Measurements from ENCODE around the gene C19orf53.
A peak's percentile ranks its signal among the peaks of the same experiment; 100 is the strongest.
"Not testable (repeated sequence)": the region's sequence is repeated elsewhere in the genome, so short reads cannot be mapped to it uniquely, and the experiment has no call there.

Gene C19orf53

GRCh38 chr19:13764101-13764807 is 10.0 kb upstream of the C19orf53 start, which contains the start of gene MRI1:
TSS of gene MRI1 (plus strand) at chr19:13764522. CDS start at chr19:13764589, 67 bp downstream.
- peak; percentile 70 for DNase-seq

- DNase-seq: no peak
These were observed 9.3 kb upstream of the C19orf53 start for GRCh38 chr19:13764821-13765394.

- no peak for DNase-seq
These were observed 8.7 kb upstream of the C19orf53 start for GRCh38 chr19:13765395-13766094.

- DNase-seq: no peak
These were observed 8.2 kb upstream of the C19orf53 start for GRCh38 chr19:13766095-13766481.

GRCh38 chr19:13768510-13768909 is 5.7 kb upstream of the C19orf53 start:
- no peak for DNase-seq

- no peak for DNase-seq
These were observed 4.1 kb upstream of the C19orf53 start for GRCh38 chr19:13770013-13770635.

- no peak for DNase-seq
These were observed 4.1 kb downstream of the C19orf53 start for GRCh38 chr19:13778398-13778797.

GRCh38 chr19:13778847-13779246 is 4.6 kb downstream of the C19orf53 start:
- no peak for DNase-seq

GRCh38 chr19:13779794-13780193 is 5.5 kb downstream of the C19orf53 start:
- not testable (repeated sequence) for DNase-seq

GRCh38 chr19:13781547-13781946 is 7.3 kb downstream of the C19orf53 start:
- DNase-seq: no peak

- DNase-seq: no peak
These were observed 8.3 kb downstream of the C19orf53 start for GRCh38 chr19:13782537-13782936.

- DNase-seq: no peak
These were observed 9.6 kb downstream of the C19orf53 start for GRCh38 chr19:13783565-13784500.

GRCh38 chr19:13784731-13785452 is 10.6 kb downstream of the C19orf53 start:
- DNase-seq: peak; percentile 58

GRCh38 chr19:13788991-13789390 is 14.7 kb downstream of the C19orf53 start:
- DNase-seq: peak; percentile 35

- no peak for DNase-seq
These were observed 16.1 kb downstream of the C19orf53 start for GRCh38 chr19:13790354-13790753.

GRCh38 chr19:13793317-13793716 is 19.1 kb downstream of the C19orf53 start:
- not testable (repeated sequence) for DNase-seq

- DNase-seq: no peak
These were observed 20.1 kb downstream of the C19orf53 start for GRCh38 chr19:13794398-13794756.

GRCh38 chr19:13794757-13795589 is 20.7 kb downstream of the C19orf53 start, which contains the start of gene ZSWIM4:
TSS of gene ZSWIM4 (plus strand) at chr19:13795443. CDS start at chr19:13795649, 206 bp downstream.
- DNase-seq: peak; percentile 98

GRCh38 chr19:13795595-13796300 is 21.5 kb downstream of the C19orf53 start:
- no peak for DNase-seq

Measured in GDM1 (cell line).